GM10248 (cell line): Measurements from ENCODE around the gene PHAF1.

ENCODE experiments used
- CTCF ChIA-PET: fragments of 300-600 bp; sonication (Branson Sonifier 250); formaldehyde crosslinking; extraction: SDS; loops from one replicate; lab custom pipeline; 2021; ENCODE audit warnings: antibody characterized with exemption; lab: Yijun Ruan, JAX
- POLR2A ChIA-PET: fragments of 350-650 bp; sonication (Branson Sonifier 250); formaldehyde crosslinking; extraction: SDS; loops from one replicate; lab custom pipeline; 2020; ENCODE audit warnings: antibody characterized with exemption; lab: Yijun Ruan, JAX
- DNase-seq: peaks from one replicate; pipeline ENCODE4 v3.0.0; 2012; ENCODE audit errors: extremely low spot score
- TF ChIP-seq, protein P1 (sequence below): IDR thresholded peaks from 2 replicates; pipeline ENCODE4 v1.5.1; 2012; ENCODE audit warnings: mild to moderate bottlenecking, low read depth; ENCODE audit errors: extremely low read depth, missing control alignments, control extremely low read depth

PHAF1 gene

DNA sequence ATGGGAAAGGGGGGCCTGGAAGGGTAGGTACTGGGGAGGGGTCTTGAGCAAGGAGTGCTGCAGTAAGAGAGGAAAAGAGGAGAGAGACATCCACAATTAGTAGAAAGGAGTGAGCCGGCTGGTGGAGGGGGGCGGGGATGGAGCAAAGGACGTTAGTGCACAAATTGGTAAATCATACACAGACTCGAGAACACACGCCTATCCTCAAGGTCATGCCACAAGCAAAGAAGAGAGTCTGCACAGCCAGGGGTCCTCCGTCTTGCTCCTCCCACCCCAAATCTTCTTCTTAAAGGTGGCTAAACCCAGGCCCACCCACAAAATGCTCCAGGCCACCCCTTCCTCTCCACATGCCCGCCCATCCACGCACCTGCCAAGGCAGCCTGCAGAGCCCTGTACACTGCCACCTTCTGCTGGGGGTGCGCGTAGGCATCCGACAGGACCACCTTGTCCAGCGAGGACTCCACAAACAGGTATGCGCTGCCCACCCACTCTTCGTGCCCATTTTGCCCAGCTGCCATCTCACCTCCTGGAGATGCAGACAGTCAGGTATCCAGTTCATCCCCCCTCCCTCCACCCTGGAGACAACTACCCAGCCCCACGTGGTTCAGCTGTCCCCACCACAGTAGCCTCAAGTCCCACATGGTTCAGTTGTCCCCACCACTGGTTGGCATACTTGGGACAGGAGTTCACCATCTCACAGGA lies 46.6 kb downstream of the PHAF1 start:
- DNase-seq = no peak
- TF ChIP-seq, protein P1, sequence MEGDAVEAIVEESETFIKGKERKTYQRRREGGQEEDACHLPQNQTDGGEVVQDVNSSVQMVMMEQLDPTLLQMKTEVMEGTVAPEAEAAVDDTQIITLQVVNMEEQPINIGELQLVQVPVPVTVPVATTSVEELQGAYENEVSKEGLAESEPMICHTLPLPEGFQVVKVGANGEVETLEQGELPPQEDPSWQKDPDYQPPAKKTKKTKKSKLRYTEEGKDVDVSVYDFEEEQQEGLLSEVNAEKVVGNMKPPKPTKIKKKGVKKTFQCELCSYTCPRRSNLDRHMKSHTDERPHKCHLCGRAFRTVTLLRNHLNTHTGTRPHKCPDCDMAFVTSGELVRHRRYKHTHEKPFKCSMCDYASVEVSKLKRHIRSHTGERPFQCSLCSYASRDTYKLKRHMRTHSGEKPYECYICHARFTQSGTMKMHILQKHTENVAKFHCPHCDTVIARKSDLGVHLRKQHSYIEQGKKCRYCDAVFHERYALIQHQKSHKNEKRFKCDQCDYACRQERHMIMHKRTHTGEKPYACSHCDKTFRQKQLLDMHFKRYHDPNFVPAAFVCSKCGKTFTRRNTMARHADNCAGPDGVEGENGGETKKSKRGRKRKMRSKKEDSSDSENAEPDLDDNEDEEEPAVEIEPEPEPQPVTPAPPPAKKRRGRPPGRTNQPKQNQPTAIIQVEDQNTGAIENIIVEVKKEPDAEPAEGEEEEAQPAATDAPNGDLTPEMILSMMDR = no peak

DNA sequence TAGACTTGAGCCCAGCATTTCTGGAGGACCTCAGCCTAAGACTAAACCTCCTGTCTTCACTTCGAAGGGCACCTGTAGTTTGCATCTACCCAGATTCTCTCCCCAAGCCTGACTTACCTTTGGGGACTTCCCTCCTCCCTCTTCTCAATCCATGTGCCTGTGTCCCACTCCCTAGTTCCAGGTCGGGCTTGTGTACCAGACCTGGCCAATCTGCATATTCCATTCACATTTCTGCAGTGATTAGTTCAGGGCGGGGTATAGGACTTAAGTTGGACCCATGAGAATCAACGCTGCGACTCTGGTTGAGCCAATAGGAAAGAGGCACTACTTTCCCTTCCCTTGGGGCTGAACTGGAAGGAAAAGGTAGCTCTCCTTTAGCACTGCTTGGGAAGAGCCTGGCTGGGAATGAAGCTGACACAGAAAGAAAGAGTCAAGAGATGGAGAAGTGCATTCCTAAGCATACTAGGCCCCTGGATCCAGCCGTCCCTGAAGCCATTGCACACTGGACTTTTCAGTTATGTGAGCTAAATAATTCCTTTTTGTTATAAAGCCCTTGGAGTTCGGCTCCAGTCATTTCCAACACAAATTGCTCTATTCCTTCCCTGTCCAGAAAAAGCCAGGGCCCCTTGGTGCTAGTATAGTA lies 47.5 kb downstream of the PHAF1 start:
- no peak for DNase-seq
- TF ChIP-seq, protein P1 = no peak
- POLR2A ChIA-PET = interaction anchor here (1.2 kb wide), 1 partner anchor 18 kb away, joined by 4 read pairs; no protein-coding TSS in a partner anchor
- CTCF ChIA-PET = interaction anchor here (0.7 to 11.2 kb wide), 22 partner anchors 10 to 211 kb away, joined by 3 to 207 read pairs (median 3); partner anchors contain the start of gene NOL3

More for the DNA sequence above, 46.6 kb downstream of the PHAF1 start:
- ChIA-PET CTCF (interaction anchor here (0.7 to 11.2 kb wide), 33 partner anchors 8 to 326 kb away, joined by 3 to 207 read pairs (median 7); partner anchors contain the start of genes CBFB, HSF4, NAE1 and NOL3), POLR2A (no interaction called here)

DNA sequence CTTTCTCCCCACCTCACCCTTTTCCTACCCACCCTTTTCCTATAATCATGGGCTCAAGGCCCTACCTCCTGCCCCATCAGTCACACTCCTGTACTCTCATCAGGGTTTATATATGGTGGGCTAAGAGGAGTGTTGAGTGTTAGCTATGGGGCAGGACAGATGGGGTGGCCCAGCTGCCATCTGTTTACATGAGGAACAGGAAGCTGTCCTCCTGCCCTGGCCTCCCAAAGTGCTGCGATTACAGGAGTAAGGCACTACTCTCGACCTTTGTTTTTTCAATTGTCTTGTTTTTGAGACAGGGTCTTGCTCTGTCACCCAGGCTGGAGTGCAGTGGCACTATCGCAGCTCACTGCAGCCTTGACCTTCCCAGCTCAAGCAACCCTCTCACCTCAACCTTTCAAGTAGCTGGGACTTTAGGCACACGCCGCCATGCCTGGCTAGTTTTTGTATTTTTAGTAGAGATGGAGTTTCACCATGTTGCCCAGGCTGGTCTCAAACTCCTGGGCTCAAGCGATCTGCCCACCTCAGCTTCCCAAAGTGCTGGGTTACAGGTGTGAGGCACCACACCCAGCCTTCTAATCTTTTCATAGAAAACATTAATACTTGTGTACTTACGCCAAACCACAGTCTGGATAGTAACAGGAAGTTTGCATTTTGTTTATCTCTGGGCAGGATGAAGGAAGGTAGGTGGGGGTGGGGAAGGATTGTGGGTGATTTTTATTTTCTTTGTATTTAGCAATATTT lies 48.3 kb downstream of the PHAF1 start:
- POLR2A ChIA-PET = interaction anchor here (0.6 to 1.2 kb wide), 2 partner anchors 17 to 653 kb away, joined by 4 read pairs; no protein-coding TSS in a partner anchor
- DNase-seq = no peak
- TF ChIP-seq, protein P1 = no peak
- CTCF ChIA-PET = interaction anchor here (0.8 to 11.2 kb wide), 27 partner anchors 7 to 212 kb away, joined by 3 to 207 read pairs (median 4); partner anchors contain the start of genes B3GNT9, CES3 and NOL3

DNA sequence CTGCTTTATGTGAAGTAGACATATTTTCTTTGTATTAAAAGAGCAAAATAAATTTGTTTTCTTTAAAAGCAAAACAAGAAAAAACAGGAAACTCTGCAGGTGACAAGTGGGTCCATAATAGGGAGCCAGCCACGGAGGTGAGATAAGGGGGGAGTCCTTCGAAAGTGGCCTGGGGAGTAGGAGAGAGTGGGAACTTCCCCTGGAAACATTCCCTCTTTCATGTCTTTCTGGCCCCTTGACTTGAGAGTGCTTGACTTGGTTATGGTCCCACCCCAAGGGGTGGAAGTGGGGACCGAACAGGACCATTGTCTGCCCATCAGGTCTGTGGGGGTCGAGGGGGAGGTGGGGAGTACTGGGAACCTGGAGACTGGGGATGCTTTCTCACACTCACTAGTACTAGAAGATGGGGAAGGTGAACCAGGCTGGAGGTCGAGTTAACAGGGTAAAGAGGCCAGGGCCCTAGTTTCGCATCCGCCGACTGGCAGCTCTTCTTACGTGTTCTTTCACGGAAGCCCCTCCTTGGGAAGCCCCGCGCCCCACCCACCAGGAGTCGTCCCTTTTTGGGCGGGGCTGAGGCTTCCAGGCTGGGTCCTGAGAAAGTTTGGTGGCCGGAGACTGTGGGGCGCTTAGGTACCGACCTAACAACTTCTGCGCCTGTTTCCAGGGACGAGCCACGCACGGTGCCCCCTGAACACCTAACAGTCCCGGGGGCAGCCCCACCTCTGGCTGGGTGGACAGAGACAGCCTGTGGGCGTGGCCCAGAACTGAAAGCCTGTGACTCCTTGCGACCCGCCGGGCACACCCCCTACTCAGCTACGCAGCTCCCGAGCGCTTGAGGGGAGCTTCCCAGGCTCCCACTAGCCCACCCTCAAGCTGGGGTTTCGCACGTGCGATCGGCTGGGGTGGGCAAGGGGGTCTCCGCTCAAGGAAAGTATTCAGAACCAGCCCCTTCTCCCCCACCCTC lies 49.2 kb downstream of the PHAF1 start:
- POLR2A ChIA-PET = interaction anchor here (0.6 kb wide), 1 partner anchor 652 kb away, joined by 4 read pairs; no protein-coding TSS in a partner anchor
- DNase-seq = peak; percentile 81
- TF ChIP-seq, protein P1 = no peak
- CTCF ChIA-PET = interaction anchor here (0.9 to 11.2 kb wide), 17 partner anchors 8 to 198 kb away, joined by 3 to 207 read pairs (median 5); partner anchors contain the start of genes B3GNT9, CES3 and NOL3

DNA sequence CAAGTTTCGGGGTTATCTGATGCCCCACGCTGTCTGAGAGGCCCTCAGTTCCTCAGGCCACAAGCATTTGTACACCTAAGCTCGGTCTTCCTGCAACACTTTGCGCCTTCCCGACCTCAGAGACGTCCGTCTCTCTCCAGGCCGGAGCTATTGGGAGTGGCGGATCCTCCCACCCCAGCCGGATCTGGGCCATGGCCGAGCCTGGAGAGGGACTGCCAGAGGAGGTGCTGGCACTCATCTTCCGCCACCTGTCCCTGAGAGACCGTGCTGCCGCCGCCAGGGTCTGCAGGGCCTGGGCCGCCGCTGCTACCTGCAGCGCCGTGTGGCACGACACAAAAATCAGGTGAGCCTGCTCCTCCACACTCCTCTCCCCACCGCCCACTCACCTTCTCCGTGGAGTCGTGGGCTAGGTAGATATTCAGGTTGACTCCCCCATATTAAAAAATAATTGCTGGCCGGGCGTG lies 51.9 kb downstream of the PHAF1 start:
- DNase-seq = no peak
- POLR2A ChIA-PET = no interaction called here
- TF ChIP-seq, protein P1 = no peak
- CTCF ChIA-PET = interaction anchor here (1.0 to 5.8 kb wide), 6 partner anchors 8 to 173 kb away, joined by 3 to 45 read pairs (median 20); partner anchors contain the start of genes B3GNT9, CES4A and NOL3
